GM13977 (cell line): Measurements from ENCODE around the gene ELOVL7.
A peak's percentile ranks its signal among the peaks of the same experiment; 100 is the strongest.

Experiments
- DNase-seq: peaks from one replicate; pipeline ENCODE4 v3.0.0; 2012; ENCODE audit warnings: low spot score
- CTCF ChIP-seq: IDR thresholded peaks from 2 replicates; pipeline ENCODE4 v1.5.1; 2012; ENCODE audit warnings: mild to moderate bottlenecking, control low read depth; ENCODE audit not compliant: insufficient read depth; ENCODE audit errors: extremely low read depth, missing control alignments
- in situ Hi-C: fragments of 300-500 bp; cut with MboI; formaldehyde crosslinking; loops from one replicate; pipeline ENCODE4 v1.12.0; 2022; ENCODE audit warnings: low sequenced_read_pairs, low pct_unique_long_range_greater_than_20kb, mixed read lengths, inconsistent platforms; ENCODE audit not compliant: unreplicated experiment

Gene ELOVL7

GRCh38 chr5:60852317-60852716, 8.2 kb upstream of the ELOVL7 start:
- TF ChIP-seq CTCF, result no peak
- in situ Hi-C loops, result no loop called here
- no peak for DNase-seq

GRCh38 chr5:60851626-60852025, 7.6 kb upstream of the ELOVL7 start:
- no peak for DNase-seq
- no peak for TF ChIP-seq CTCF
- in situ Hi-C loops, result no loop called here

GRCh38 chr5:60846298-60846697, 2.2 kb upstream of the ELOVL7 start:
- in situ Hi-C loops, result loop anchor here (25.0 kb wide), 1 partner anchor 159 kb away; no protein-coding TSS in a partner anchor
- no peak for TF ChIP-seq CTCF
- DNase-seq, result no peak

- TF ChIP-seq CTCF, result no peak
- in situ Hi-C loops, result loop anchor here (25.0 kb wide), 1 partner anchor 156 kb away; no protein-coding TSS in a partner anchor
- DNase-seq, result peak; percentile 56
Measured at GRCh38 chr5:60843386-60843935, 608 bp downstream of the ELOVL7 start.

- TF ChIP-seq CTCF, result no peak
- no peak for DNase-seq
- in situ Hi-C loops, result loop anchor here (25.0 kb wide), 1 partner anchor 156 kb away; no protein-coding TSS in a partner anchor
Measured at GRCh38 chr5:60842871-60843385, 1.1 kb downstream of the ELOVL7 start.

GRCh38 chr5:60841361-60841760, 2.7 kb downstream of the ELOVL7 start:
- no peak for TF ChIP-seq CTCF
- in situ Hi-C loops, result loop anchor here (25.0 kb wide), 1 partner anchor 154 kb away; no protein-coding TSS in a partner anchor
- DNase-seq, result no peak
